Measurements from ENCODE around the gene SECISBP2. TPM values are rescaled to one million over a fixed set of nuclear protein-coding genes. Genes with fewer than 3 reads are reported as not detected.

Gene SECISBP2
- total and polyA plus RNA-seq, 2 donors (not counting 1 experiment from before 2014, with no cell fraction given) = 56.6 to 124 TPM

- Mint-ChIP-seq H3K4me1 (peaks cover 78% of the 10 kb centered on the region), H3K27ac (peak overlapping the region; percentile 93), H3K4me3 (peak overlapping the region; percentile 32), H3K27me3 (no peaks in the 10 kb centered on the region), H3K9me3 (ENCODE audit: insufficient read depth) (no peaks in the 10 kb centered on the region)
- peaks cover 7 to 42% of the 10 kb centered on the region in 2 experiments for H3K36me3 ChIP-seq (replicated peaks in 1 of 2; ENCODE audit: control extremely low read depth in 1 of 2, control insufficient read depth in 1 of 2, extremely low read depth in 1 of 2, insufficient read depth in 2 of 2, low read length in 1 of 2)
- no peak for TF ChIP-seq CTCF (IDR thresholded peaks at IDR 0.05)
- no peak for TF ChIP-seq EZH2 (IDR thresholded peaks at IDR 0.05; ENCODE audit: borderline replicate concordance, insufficient read depth, low read depth, low read length, poor library complexity, severe bottlenecking)
- POLR2A ChIA-PET = interaction anchor here (0.6 to 1.5 kb wide), 3 partner anchors 16 to 120 kb away, joined by 3 read pairs; no protein-coding TSS in a partner anchor
- peaks cover 29% of the 10 kb centered on the region for H4K20me1 ChIP-seq (ENCODE audit: control insufficient read depth, insufficient read depth, low read length, poor library complexity, severe bottlenecking)
- CTCF ChIA-PET = interaction anchor here (0.6 to 7.4 kb wide), 6 partner anchors 16 to 416 kb away, joined by 3 to 72 read pairs (median 3); no protein-coding TSS in a partner anchor
- H3K79me2 ChIP-seq (ENCODE audit: control insufficient read depth, insufficient read depth, low read length) = peaks cover 29% of the 10 kb centered on the region
- no peak overlapping the region for H3K27ac ChIP-seq (ENCODE audit: low read length in 2 of 2)
- peaks cover 63 to 79% of the 10 kb centered on the region in 2 donors for H3K4me1 ChIP-seq (ENCODE audit: control insufficient read depth in 2 of 2, insufficient read depth in 2 of 2, low read length in 2 of 2)
- H3K4me2 ChIP-seq (replicated peaks; ENCODE audit: low read depth, low read length, poor library complexity, severe bottlenecking) = no peak overlapping the region
- intact Hi-C loops (cut with micrococcal nuclease) = no loop called here
- no peak overlapping the region for H3K4me3 ChIP-seq (ENCODE audit: control extremely low read depth in 1 of 5, extremely low read depth in 1 of 5, insufficient read depth in 1 of 5, low read depth in 2 of 5, low read length in 4 of 5)
- DNase-seq = no peak
- no peak overlapping the region for H2AFZ ChIP-seq (ENCODE audit: insufficient read depth, low read depth, low read length, poor library complexity, severe bottlenecking)
- peaks cover 0 to 10% (median 5%) of the 10 kb centered on the region in 3 donors for H3K9me3 ChIP-seq (ENCODE audit: control extremely low read depth in 1 of 3, control insufficient read depth in 2 of 3, insufficient read depth in 1 of 3, low read length in 2 of 3)
- no peak for ATAC-seq (ENCODE audit: low read depth)
- 89% methylated on average over 14 of the region's 14 CpGs for WGBS (ENCODE audit: insufficient coverage)
- H3K9ac ChIP-seq (ENCODE audit: low read length) = no peak overlapping the region
- H3K27me3 ChIP-seq (replicated peaks in 1 of 4; ENCODE audit: control extremely low read depth in 1 of 4, control insufficient read depth in 3 of 4, insufficient read depth in 4 of 4, low read length in 3 of 4) = no peaks in the 10 kb centered on the region
Measured at GRCh38 chr9:89402695-89403427, 84.6 kb downstream of the SECISBP2 start.

DNA sequence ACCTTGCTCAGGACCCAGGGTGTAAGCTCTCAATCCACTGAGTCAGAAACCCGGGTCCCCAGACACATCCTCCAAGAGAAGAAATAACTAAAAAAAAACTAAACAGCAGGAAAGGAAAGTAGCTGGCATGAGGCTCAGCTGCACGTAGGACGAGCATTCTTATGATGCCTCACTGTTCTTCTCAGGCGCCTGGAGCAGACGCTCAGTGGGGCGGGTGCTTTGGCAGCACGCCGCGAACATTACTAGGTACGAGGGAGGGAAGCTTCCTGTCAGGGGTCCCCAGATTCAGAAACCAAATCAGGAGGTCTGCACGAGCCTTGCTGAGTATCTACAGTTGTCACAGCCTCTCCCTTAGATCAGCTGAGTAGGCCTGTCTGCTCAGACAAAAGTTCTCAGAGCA lies 85.8 kb downstream of the SECISBP2 start:
- H3K4me3 ChIP-seq (ENCODE audit: control extremely low read depth in 1 of 5, extremely low read depth in 1 of 5, insufficient read depth in 1 of 5, low read depth in 2 of 5, low read length in 4 of 5) = no peak overlapping the region
- peak overlapping the region; percentile 32 to 79 for H3K27ac ChIP-seq (ENCODE audit: low read length in 2 of 2)
- Mint-ChIP-seq H3K4me1 (peaks cover 87% of the 10 kb centered on the region), H3K27me3 (no peaks in the 10 kb centered on the region), H3K4me3 (peak overlapping the region; percentile 65), H3K27ac (peak overlapping the region; percentile 92), H3K9me3 (ENCODE audit: insufficient read depth) (no peaks in the 10 kb centered on the region)
- peaks cover 41% of the 10 kb centered on the region for H4K20me1 ChIP-seq (ENCODE audit: control insufficient read depth, insufficient read depth, low read length, poor library complexity, severe bottlenecking)
- no peak overlapping the region for H3K4me2 ChIP-seq (replicated peaks; ENCODE audit: low read depth, low read length, poor library complexity, severe bottlenecking)
- DNase-seq = no peak
- peaks cover 33% of the 10 kb centered on the region for H3K79me2 ChIP-seq (ENCODE audit: control insufficient read depth, insufficient read depth, low read length)
- TF ChIP-seq EZH2 (IDR thresholded peaks at IDR 0.05; ENCODE audit: borderline replicate concordance, insufficient read depth, low read depth, low read length, poor library complexity, severe bottlenecking) = no peak
- TF ChIP-seq CTCF (IDR thresholded peaks at IDR 0.05) = no peak
- peaks cover 75 to 86% of the 10 kb centered on the region in 2 donors for H3K4me1 ChIP-seq (ENCODE audit: control insufficient read depth in 2 of 2, insufficient read depth in 2 of 2, low read length in 2 of 2)
- no peak overlapping the region for H2AFZ ChIP-seq (ENCODE audit: insufficient read depth, low read depth, low read length, poor library complexity, severe bottlenecking)
- POLR2A ChIA-PET = interaction anchor here (1.2 to 1.5 kb wide), 3 partner anchors 13 to 32 kb away, joined by 3 read pairs; no protein-coding TSS in a partner anchor
- no peak overlapping the region for H3K9ac ChIP-seq (ENCODE audit: low read length)
- H3K9me3 ChIP-seq (ENCODE audit: control extremely low read depth in 1 of 3, control insufficient read depth in 2 of 3, insufficient read depth in 1 of 3, low read length in 2 of 3) = peaks cover 0 to 10% (median 5%) of the 10 kb centered on the region in 3 donors
- no peak for ATAC-seq (ENCODE audit: low read depth)
- peaks cover 5 to 31% of the 10 kb centered on the region in 2 experiments for H3K36me3 ChIP-seq (replicated peaks in 1 of 2; ENCODE audit: control extremely low read depth in 1 of 2, control insufficient read depth in 1 of 2, extremely low read depth in 1 of 2, insufficient read depth in 2 of 2, low read length in 1 of 2)
- intact Hi-C loops (cut with micrococcal nuclease) = no loop called here
- WGBS (ENCODE audit: insufficient coverage) = 71% methylated on average over 7 of the region's 11 CpGs
- CTCF ChIA-PET = interaction anchor here (0.6 to 7.4 kb wide), 5 partner anchors 13 to 145 kb away, joined by 3 to 72 read pairs (median 3); no protein-coding TSS in a partner anchor
- no peaks in the 10 kb centered on the region for H3K27me3 ChIP-seq (replicated peaks in 1 of 4; ENCODE audit: control extremely low read depth in 1 of 4, control insufficient read depth in 3 of 4, insufficient read depth in 4 of 4, low read length in 3 of 4)
